SH-SY5Y (cell line): ENCODE data around the gene GNS.

Experiments
- GATA2 ChIP-seq: IDR thresholded peaks from 2 replicates; pipeline ENCODE4 v1.6.1; 2011; ENCODE audit warnings: mild to moderate bottlenecking, low read depth, low read length
- GATA3 ChIP-seq: IDR thresholded peaks from 2 replicates; pipeline ENCODE4 v1.6.1; 2011; ENCODE audit warnings: low read depth, mild to moderate bottlenecking, low read length, moderate library complexity

DNA sequence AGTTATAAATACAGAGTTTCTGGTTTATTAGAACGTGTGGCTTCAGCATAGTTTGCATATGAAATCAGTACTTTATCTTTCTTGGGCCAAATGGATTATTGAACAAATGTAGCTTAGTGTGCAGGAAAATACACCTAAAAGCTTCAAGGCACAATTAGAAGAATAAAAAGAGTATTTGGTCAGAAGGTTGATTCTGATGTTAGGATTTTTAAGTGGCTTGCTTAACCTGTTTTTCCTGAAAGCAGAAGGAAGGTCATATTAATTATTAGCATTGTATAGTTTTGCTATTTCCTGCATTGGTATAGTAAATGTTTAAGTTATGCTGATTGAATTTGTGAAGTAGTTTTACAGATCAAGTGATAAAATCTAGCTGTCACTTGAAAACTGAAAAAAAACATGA is 31.0 kb upstream of the GNS start:
- TF ChIP-seq GATA2 (no peak), GATA3 (no peak)
